GM18868 (cell line): ENCODE data around the gene USP21.
"Not testable (repeated sequence)": the region's sequence is repeated elsewhere in the genome, so short reads cannot be mapped to it uniquely, and the experiment has no call there.

ENCODE experiments used
- ATAC-seq: cut with Tn5 transposase; IDR thresholded peaks from one replicate; pipeline ENCODE4 v1.9.1; 2021; ENCODE audit warnings: mild to moderate bottlenecking, moderate library complexity; ENCODE audit not compliant: unreplicated experiment

The USP21 gene

GRCh38 chr1:161159087-161159912 is at the start of gene USP21:
USP21 (plus strand) TSS chr1:161159500; CDS start chr1:161160641, 1,141 bp downstream.
- ATAC-seq: peak; percentile 90

- no peak for ATAC-seq
Observed at GRCh38 chr1:161111117-161111516, 48.2 kb upstream of the USP21 start.

GRCh38 chr1:161111527-161111926 is 47.8 kb upstream of the USP21 start:
- ATAC-seq: no peak

- ATAC-seq: no peak
Observed at GRCh38 chr1:161113915-161114314, 45.4 kb upstream of the USP21 start.

GRCh38 chr1:161114556-161114955 is 44.7 kb upstream of the USP21 start:
- no peak for ATAC-seq

GRCh38 chr1:161115132-161115711 is 44.1 kb upstream of the USP21 start:
- ATAC-seq: no peak

GRCh38 chr1:161115961-161116360 is 43.3 kb upstream of the USP21 start:
- ATAC-seq: not testable (repeated sequence)

- ATAC-seq: peak; percentile 81
Observed at GRCh38 chr1:161117759-161118581, 41.3 kb upstream of the USP21 start, which contains the start of the genes NIT1 and PFDN2. NIT1 (plus strand) TSS chr1:161118105; CDS start chr1:161118177, 72 bp downstream. PFDN2 (minus strand) TSS chr1:161118037; CDS start chr1:161118026, 11 bp downstream.

GRCh38 chr1:161119092-161119903 is 40.0 kb upstream of the USP21 start:
- ATAC-seq: peak; percentile 65

- no peak for ATAC-seq
Observed at GRCh38 chr1:161121042-161121650, 38.2 kb upstream of the USP21 start.

GRCh38 chr1:161121834-161122233 is 37.5 kb upstream of the USP21 start:
- ATAC-seq: no peak

GRCh38 chr1:161122967-161123366 is 36.3 kb upstream of the USP21 start:
- no peak for ATAC-seq

- ATAC-seq: no peak
Observed at GRCh38 chr1:161127649-161128048, 31.7 kb upstream of the USP21 start.

GRCh38 chr1:161128591-161129420 is 30.5 kb upstream of the USP21 start:
- no peak for ATAC-seq

GRCh38 chr1:161130266-161130665 is 29.0 kb upstream of the USP21 start:
- ATAC-seq: no peak

- ATAC-seq: no peak
Observed at GRCh38 chr1:161131523-161132409, 27.5 kb upstream of the USP21 start.

GRCh38 chr1:161132410-161133219 is 26.7 kb upstream of the USP21 start, which contains the start of gene DEDD:
DEDD (minus strand) TSS chr1:161132667; CDS start chr1:161124462, 8,205 bp downstream.
- peak; percentile 93 for ATAC-seq
